ENCODE measurements around the gene S100A10. TPM values are rescaled to one million over a fixed set of nuclear protein-coding genes. Genes with fewer than 3 reads are reported as not detected.

S100A10 gene
- total and polyA plus RNA-seq, 2 donors from 2014 or later = 467 to 500 TPM

DNA sequence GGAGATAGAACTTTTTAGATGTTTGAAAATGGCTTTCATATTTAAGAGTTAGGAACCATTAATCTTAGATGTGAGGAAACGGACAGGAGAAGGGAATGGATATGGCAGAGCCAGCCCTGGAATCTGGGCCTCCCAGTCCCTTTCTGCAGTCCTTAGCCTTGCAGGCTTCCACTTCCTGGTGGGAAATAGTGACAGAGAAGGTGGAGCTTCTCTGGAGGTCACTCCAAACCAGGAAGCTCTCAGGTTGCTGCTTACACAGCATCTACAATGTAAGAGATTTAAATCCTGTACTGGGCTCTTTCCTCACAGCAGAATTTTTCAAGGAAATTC is 40.6 kb upstream of the S100A10 start:
- H3K27ac ChIP-seq (ENCODE audit: low read depth in 2 of 2, low read length in 2 of 2) = peak overlapping the region; percentile 37 to 95
- H3K36me3 ChIP-seq (ENCODE audit: control insufficient read depth in 2 of 3, insufficient read depth in 3 of 3, low read length in 3 of 3) = peaks cover 7 to 17% (median 11%) of the 10 kb centered on the region in 3 donors
- H3K9me3 ChIP-seq (ENCODE audit: control insufficient read depth in 2 of 3, insufficient read depth in 1 of 3, low read length in 3 of 3) = no peaks in the 10 kb centered on the region
- TF ChIP-seq, protein P1, sequence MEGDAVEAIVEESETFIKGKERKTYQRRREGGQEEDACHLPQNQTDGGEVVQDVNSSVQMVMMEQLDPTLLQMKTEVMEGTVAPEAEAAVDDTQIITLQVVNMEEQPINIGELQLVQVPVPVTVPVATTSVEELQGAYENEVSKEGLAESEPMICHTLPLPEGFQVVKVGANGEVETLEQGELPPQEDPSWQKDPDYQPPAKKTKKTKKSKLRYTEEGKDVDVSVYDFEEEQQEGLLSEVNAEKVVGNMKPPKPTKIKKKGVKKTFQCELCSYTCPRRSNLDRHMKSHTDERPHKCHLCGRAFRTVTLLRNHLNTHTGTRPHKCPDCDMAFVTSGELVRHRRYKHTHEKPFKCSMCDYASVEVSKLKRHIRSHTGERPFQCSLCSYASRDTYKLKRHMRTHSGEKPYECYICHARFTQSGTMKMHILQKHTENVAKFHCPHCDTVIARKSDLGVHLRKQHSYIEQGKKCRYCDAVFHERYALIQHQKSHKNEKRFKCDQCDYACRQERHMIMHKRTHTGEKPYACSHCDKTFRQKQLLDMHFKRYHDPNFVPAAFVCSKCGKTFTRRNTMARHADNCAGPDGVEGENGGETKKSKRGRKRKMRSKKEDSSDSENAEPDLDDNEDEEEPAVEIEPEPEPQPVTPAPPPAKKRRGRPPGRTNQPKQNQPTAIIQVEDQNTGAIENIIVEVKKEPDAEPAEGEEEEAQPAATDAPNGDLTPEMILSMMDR (IDR thresholded peaks at IDR 0.05; ENCODE audit: borderline replicate concordance, extremely low read depth, insufficient read depth) = no peak
- DNase-seq (no peak), FAIRE-seq (no peak)
- H3K9ac ChIP-seq (ENCODE audit: low read length in 3 of 3) = peak overlapping the region in 1 of 3 donors; percentile 38
- H3K4me3 ChIP-seq (ENCODE audit: low read length in 3 of 3) = peak overlapping the region in 2 of 3 donors; percentile 3 to 83
- intact Hi-C loops (cut with DNase I) = no loop called here
- H3K27me3 ChIP-seq (ENCODE audit: control insufficient read depth, insufficient read depth, low read length) = no peaks in the 10 kb centered on the region
- peaks cover 0 to 6% (median 5%) of the 10 kb centered on the region in 3 donors for H3K4me1 ChIP-seq (ENCODE audit: control insufficient read depth in 2 of 3, insufficient read depth in 2 of 3, low read depth in 1 of 3, low read length in 3 of 3)

DNA sequence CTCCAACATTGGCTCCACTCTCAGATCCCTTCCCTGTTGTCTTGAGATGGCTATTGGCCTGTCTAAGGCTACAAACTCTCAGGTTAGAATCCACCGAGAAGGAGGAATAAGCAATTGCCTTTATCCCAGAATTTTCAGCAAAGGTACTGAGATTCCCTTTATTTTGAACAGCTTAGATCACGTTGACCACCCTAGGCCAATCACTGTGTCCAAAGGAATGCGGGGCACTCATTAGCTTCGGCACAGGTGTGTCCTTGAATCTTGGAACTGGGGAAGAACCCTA is 36.2 kb upstream of the S100A10 start:
- Histone ChIP-seq H3K4me1 (ENCODE audit: control insufficient read depth in 2 of 3, insufficient read depth in 2 of 3, low read depth in 1 of 3, low read length in 3 of 3) (peaks cover 0 to 5% (median under 1%) of the 10 kb centered on the region in 3 donors), H3K27me3 (ENCODE audit: control insufficient read depth, insufficient read depth, low read length) (no peaks in the 10 kb centered on the region), H3K9ac (ENCODE audit: low read length in 3 of 3) (no peak overlapping the region), H3K4me3 (ENCODE audit: low read length in 3 of 3) (no peak overlapping the region), H3K36me3 (ENCODE audit: control insufficient read depth in 2 of 3, insufficient read depth in 3 of 3, low read length in 3 of 3) (peaks cover 7 to 17% (median 11%) of the 10 kb centered on the region in 3 donors), H3K9me3 (ENCODE audit: control insufficient read depth in 2 of 3, insufficient read depth in 1 of 3, low read length in 3 of 3) (no peaks in the 10 kb centered on the region), H3K27ac (ENCODE audit: low read depth in 2 of 2, low read length in 2 of 2) (no peak overlapping the region)
- intact Hi-C loops (cut with DNase I) = no loop called here
- DNase-seq (no peak), FAIRE-seq (no peak)
- TF ChIP-seq, protein P1 (IDR thresholded peaks at IDR 0.05; ENCODE audit: borderline replicate concordance, extremely low read depth, insufficient read depth) = no peak

DNA sequence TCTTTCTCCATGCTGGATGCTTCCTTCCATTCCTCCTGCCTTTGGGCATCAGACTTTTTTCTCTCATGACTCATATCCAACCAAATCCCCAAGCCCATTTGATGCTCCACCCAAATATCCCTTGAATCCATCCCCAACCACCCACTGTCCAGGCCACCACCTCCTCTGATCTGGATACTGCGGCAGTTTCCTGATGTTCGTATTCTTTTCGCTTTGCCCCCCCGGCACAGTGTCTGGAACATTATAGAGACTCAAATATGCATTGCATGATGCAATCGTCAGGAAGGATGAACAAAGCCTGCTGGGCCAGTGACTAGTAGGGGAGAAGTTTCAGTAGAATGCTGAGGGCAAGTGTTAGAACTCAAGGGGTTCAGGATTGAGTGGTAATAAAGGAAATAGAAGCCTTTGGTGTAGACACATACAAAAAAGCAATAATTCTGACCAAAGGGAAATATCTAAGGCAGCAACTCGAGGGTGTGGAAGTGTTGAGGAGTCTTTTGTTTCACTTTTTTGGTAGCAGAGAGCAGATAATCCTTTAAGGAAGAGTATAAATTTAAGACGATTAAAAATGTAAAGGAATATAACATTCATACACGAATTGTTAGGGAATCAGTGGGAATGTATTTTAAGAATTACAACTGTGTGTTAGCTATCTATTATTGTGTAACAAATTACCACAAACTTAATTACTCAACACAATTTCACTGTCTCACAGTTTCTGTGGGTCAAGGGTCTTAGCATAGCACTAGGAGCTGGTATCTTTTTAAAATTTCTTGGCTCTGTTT is 35.7 kb upstream of the S100A10 start:
- Histone ChIP-seq H3K4me1 (ENCODE audit: control insufficient read depth in 2 of 3, insufficient read depth in 2 of 3, low read depth in 1 of 3, low read length in 3 of 3) (peaks cover 0 to 5% (median 0%) of the 10 kb centered on the region in 3 donors), H3K27ac (ENCODE audit: low read depth in 2 of 2, low read length in 2 of 2) (no peak overlapping the region), H3K9ac (ENCODE audit: low read length in 3 of 3) (no peak overlapping the region), H3K9me3 (ENCODE audit: control insufficient read depth in 2 of 3, insufficient read depth in 1 of 3, low read length in 3 of 3) (no peaks in the 10 kb centered on the region), H3K36me3 (ENCODE audit: control insufficient read depth in 2 of 3, insufficient read depth in 3 of 3, low read length in 3 of 3) (peaks cover 7 to 17% (median 11%) of the 10 kb centered on the region in 3 donors), H3K27me3 (ENCODE audit: control insufficient read depth, insufficient read depth, low read length) (no peaks in the 10 kb centered on the region), H3K4me3 (ENCODE audit: low read length in 3 of 3) (no peak overlapping the region)
- TF ChIP-seq, protein P1 (IDR thresholded peaks at IDR 0.05; ENCODE audit: borderline replicate concordance, extremely low read depth, insufficient read depth) = no peak
- no peak for DNase-seq
- no peak for FAIRE-seq
- intact Hi-C loops (cut with DNase I) = no loop called here

Measured in kidney (tissue), 14 donors.